Gastrocnemius medialis (tissue), 4 donors: ENCODE results near the gene SPECC1. TPM values are rescaled to one million over a fixed set of nuclear protein-coding genes. Genes with fewer than 3 reads are reported as not detected.

Experiments
- ATAC-seq, 2 donors: fragments of 150-250 bp; one replicate each; pipeline ENCODE4 v1.9.1; 2016
- DNase-seq, 2 donors: peaks; one replicate each; pipeline ENCODE4 v3.0.0-alpha.2; 2019
- H3K27ac ChIP-seq, 4 donors: fragments of 200-600 bp; sonication (generic); 1 replicate in 1 of 4; 2 replicates in 3 of 4; pipeline ENCODE4 v1.5.1; 2016 to 2018; ENCODE audit warnings: mild to moderate bottlenecking in 2 of 4, moderate library complexity in 1 of 4
- H3K27me3 ChIP-seq, 3 donors: fragments of 200-600 bp; sonication (generic) in 2 of 3; 1 replicate in 1 of 3; 2 replicates in 2 of 3; pipeline versions ENCODE4 v1.5.1 to v1.6.0; 2016 to 2019; ENCODE audit warnings: mild to moderate bottlenecking in 1 of 3, moderate library complexity in 1 of 3
- H3K36me3 ChIP-seq, 2 donors: fragments of 200-600 bp; sonication (generic) in 1 of 2; one replicate each; pipeline ENCODE4 v1.5.1; 2017 to 2018
- H3K4me1 ChIP-seq, 2 donors: fragments of 200-600 bp; sonication (generic) in 1 of 2; one replicate each; pipeline ENCODE4 v1.5.1; 2016 to 2017; ENCODE audit warnings: mild to moderate bottlenecking in 2 of 2
- H3K4me3 ChIP-seq, 4 donors: fragments of 200-600 bp; sonication (generic) in 3 of 4; 1 replicate in 1 of 4; 2 replicates in 3 of 4; pipeline ENCODE4 v1.5.1; 2016 to 2019; ENCODE audit warnings: mild to moderate bottlenecking in 2 of 4
- H3K9me3 ChIP-seq, 3 donors: fragments of 200-600 bp; sonication (generic) in 2 of 3; 1 replicate in 1 of 3; 2 replicates in 2 of 3; pipeline ENCODE4 v1.5.1; 2016 to 2019
- CTCF ChIP-seq, 5 experiments: fragments of 450-650 bp in 3 of 5; fragments of 200-600 bp in 2 of 5; sonication (generic) in 2 of 5; IDR thresholded peaks in 4 of 5; conservative IDR thresholded peaks in 1 of 5; 1 replicate in 4 of 5; 2 replicates in 1 of 5; pipeline ENCODE4 v1.5.1; 2016 to 2019; ENCODE audit warnings: antibody characterized with exemption in 5 of 5, mild to moderate bottlenecking in 3 of 5, moderate library complexity in 3 of 5
- POLR2A ChIP-seq, 2 donors: fragments of 450-650 bp; IDR thresholded peaks; one replicate each; pipeline ENCODE4 v1.6.1; 2017; ENCODE audit warnings: antibody characterized with exemption in 2 of 2, mild to moderate bottlenecking in 2 of 2, moderate library complexity in 2 of 2
- in situ Hi-C, 4 donors: fragments of 200-750 bp; cut with MboI; loops; one replicate each; pipeline versions ENCODE4 v1.15.0 to v1.8.0; 2017; ENCODE audit warnings: low sequenced_read_pairs in 4 of 4
- intact Hi-C: fragments of 100-400 bp; cut with DNase I; formaldehyde crosslinking; loops from one replicate; pipeline ENCODE4 v1.15.1; 2023; ENCODE audit warnings: low total_unique reads
- total RNA-seq, 4 donors: library from RNA; depleted of rRNA; stranded (reverse); fragments of >200 nt; gene quantifications; one replicate each; pipeline versions ENCODE4 v1.1.0 to v1.2.3, GENCODE V29; 2016

The SPECC1 gene
- total RNA-seq, 4 donors from 2014 or later: 6.1 to 17.9 (median 9.5) TPM

GRCh38 chr17:20200865-20201458 is 191.8 kb downstream of the SPECC1 start:
- DNase-seq (no peak), ATAC-seq (no peak)
- intact Hi-C loops (no loop called here), in situ Hi-C loops (loop anchor here in 2 of 4 donors (25.0 kb wide), 2 partner anchors 111 to 636 kb away; no protein-coding TSS in a partner anchor)
- Histone ChIP-seq H3K36me3 (no peaks in the 10 kb centered on the region), H3K27ac (no peak overlapping the region), H3K27me3 (no peaks in the 10 kb centered on the region), H3K9me3 (no peaks in the 10 kb centered on the region), H3K4me3 (no peak overlapping the region), H3K4me1 (no peaks in the 10 kb centered on the region)
- TF ChIP-seq POLR2A (IDR thresholded peaks at IDR 0.05): no peak
- TF ChIP-seq CTCF (IDR thresholded peaks at IDR 0.05 in 4 of 5, conservative IDR thresholded peaks at IDR 0.05 in 1 of 5): no peak

GRCh38 chr17:20202141-20202621 is 193.0 kb downstream of the SPECC1 start:
- no peaks in the 10 kb centered on the region for H3K9me3 ChIP-seq
- H3K27me3 ChIP-seq: no peaks in the 10 kb centered on the region
- H3K4me3 ChIP-seq: no peak overlapping the region
- DNase-seq: no peak
- in situ Hi-C loops: loop anchor here in 2 of 4 donors (25.0 kb wide), 2 partner anchors 110 to 635 kb away; no protein-coding TSS in a partner anchor
- intact Hi-C loops: no loop called here
- H3K27ac ChIP-seq: no peak overlapping the region
- TF ChIP-seq POLR2A (IDR thresholded peaks at IDR 0.05) (no peak), CTCF (IDR thresholded peaks at IDR 0.05 in 4 of 5, conservative IDR thresholded peaks at IDR 0.05 in 1 of 5) (no peak)
- no peaks in the 10 kb centered on the region for H3K36me3 ChIP-seq
- no peaks in the 10 kb centered on the region for H3K4me1 ChIP-seq
- ATAC-seq: no peak

- Histone ChIP-seq H3K4me3 (no peak overlapping the region), H3K9me3 (no peaks in the 10 kb centered on the region), H3K4me1 (no peaks in the 10 kb centered on the region), H3K27me3 (no peaks in the 10 kb centered on the region), H3K36me3 (no peaks in the 10 kb centered on the region), H3K27ac (no peak overlapping the region)
- intact Hi-C loops (no loop called here), in situ Hi-C loops (loop anchor here in 2 of 4 donors (25.0 kb wide), 2 partner anchors 109 to 634 kb away; no protein-coding TSS in a partner anchor)
- DNase-seq (no peak), ATAC-seq (no peak)
- TF ChIP-seq CTCF (IDR thresholded peaks at IDR 0.05 in 4 of 5, conservative IDR thresholded peaks at IDR 0.05 in 1 of 5): no peak
- no peak for TF ChIP-seq POLR2A (IDR thresholded peaks at IDR 0.05)
Observed at GRCh38 chr17:20203018-20203417, 193.9 kb downstream of the SPECC1 start.

- H3K36me3 ChIP-seq: no peaks in the 10 kb centered on the region
- DNase-seq (no peak), ATAC-seq (no peak)
- H3K9me3 ChIP-seq: no peaks in the 10 kb centered on the region
- intact Hi-C loops (no loop called here), in situ Hi-C loops (loop anchor here in 2 of 4 donors (25.0 kb wide), 2 partner anchors 108 to 633 kb away; no protein-coding TSS in a partner anchor)
- no peaks in the 10 kb centered on the region for H3K4me1 ChIP-seq
- H3K27ac ChIP-seq: no peak overlapping the region
- H3K4me3 ChIP-seq: no peak overlapping the region
- H3K27me3 ChIP-seq: no peaks in the 10 kb centered on the region
- TF ChIP-seq CTCF (IDR thresholded peaks at IDR 0.05 in 4 of 5, conservative IDR thresholded peaks at IDR 0.05 in 1 of 5): no peak
- no peak for TF ChIP-seq POLR2A (IDR thresholded peaks at IDR 0.05)
Observed at GRCh38 chr17:20203761-20204263, 194.7 kb downstream of the SPECC1 start.
